ENCODE measurements around the gene MLLT6. TPM values are rescaled to one million over a fixed set of nuclear protein-coding genes. Genes with fewer than 3 reads are reported as not detected.

The MLLT6 gene
- total RNA-seq, 2 donors from 2014 or later: 79.7 to 82.4 TPM

DNA sequence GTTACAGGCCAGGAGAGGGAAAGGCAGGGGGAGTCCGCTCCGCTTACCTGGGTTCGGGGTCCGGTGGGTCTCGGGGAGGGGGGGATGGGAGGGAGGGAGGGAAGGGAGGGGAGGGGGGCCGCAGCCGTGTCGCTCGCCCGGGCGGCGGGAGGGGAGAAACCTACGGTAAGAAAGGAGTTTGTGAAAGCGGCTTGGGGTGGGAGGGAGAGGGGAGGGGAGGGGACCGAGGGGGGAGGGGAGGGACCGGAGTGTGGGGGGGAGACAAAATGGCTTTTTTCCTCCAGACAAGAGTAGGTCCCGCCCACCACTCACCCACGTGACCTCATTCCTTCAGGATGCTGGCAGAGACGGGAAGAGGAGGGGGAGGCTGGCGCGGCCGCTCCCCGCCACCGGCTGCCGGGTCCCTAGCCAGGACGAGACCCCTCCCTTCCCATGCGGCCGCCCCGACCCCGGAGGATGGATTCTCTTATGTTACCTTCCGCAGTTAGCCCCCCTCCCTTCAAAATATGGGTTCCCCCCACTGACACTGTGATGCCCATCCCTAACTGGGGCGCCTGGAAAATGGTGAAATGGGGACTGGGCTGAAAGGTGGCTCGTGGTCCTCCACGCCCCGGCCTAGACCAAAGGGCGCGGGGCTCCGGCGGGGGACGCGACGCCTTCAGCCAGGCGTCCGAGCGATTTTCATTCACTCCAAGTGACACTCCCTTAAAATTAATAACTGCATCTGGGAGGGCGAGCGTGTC is 43.2 kb downstream of the MLLT6 start, which contains the start of gene PCGF2:
Gene PCGF2, minus strand, starts transcription at position 188 of the 743 bp plus-strand sequence. CDS start 7,934 bp downstream, outside the sequence.
- intact Hi-C loops (cut with DNase I): no loop called here
- peak; percentile 96 for DNase-seq (ENCODE audit: low spot score)

DNA sequence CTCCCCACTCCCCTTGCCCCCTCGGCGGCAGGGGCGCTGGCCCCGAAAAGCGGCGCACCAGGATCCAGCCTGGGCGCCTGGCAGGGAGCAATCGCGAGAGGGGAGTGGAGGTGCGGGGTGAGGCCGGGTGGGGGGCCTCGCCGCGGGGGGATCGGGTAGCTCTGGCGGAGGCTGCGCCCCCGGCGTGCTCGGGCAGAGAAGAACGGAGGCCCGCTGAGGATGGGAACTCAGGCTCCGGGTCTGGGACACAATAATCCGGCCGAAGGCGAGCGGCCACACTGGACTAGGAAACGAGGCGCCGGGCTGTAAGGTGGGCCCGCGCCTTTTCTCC is 43.8 kb downstream of the MLLT6 start:
- no peak for DNase-seq (ENCODE audit: low spot score)
- intact Hi-C loops (cut with DNase I): no loop called here

DNA sequence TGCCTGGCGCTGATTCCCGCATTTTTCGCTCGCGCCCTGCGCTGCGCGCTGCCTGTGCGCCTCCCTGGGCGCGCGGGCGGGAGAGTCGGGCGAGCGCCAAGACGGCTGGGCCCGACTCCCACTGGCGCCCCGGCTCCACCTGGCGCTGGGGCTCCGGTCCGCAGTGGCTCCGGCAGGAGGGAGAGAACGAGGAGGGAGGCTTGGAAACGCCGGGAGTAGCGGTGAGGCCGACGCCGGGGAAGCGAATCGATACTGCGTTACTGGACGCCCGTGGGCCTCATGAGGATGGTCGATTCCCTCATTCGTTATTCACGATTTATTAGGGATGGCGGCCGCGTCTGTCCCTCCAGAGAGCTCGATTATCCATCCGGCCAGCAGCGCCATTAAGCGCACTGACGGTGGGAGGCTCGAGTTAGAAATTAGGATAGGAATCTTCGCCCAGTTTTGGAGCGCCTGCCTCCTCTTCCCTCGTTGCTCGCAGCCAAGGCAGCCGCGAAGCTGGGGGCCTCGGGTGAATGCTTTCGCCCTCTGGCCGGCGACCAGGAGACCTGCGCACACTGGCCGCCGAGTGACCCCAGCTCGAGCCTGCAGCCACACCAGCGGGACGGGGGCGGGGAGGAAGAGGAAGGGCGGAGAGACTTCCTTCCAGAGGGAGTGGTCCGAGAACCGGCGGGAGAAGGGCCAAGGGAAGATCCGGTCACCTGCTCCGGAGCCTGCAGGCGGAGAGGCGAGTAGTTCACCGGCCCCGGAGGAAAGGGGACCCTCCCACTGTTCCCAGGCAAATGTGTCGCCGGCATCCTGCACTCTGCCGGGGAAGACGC is 44.4 kb downstream of the MLLT6 start:
- intact Hi-C loops (cut with DNase I): no loop called here

DNA sequence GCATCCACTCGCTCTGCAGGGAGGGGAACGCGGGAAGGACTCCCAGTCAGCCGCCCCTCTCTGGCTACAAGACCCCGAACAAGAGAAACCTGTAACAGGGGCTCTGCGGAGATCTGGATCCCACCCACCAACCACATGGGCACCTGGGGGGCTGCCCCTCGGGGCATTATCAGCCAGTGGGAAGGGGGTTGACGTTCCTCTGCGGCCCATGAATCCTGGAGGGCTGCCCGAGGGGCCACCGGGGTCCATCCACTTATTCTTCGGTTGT is 44.9 kb downstream of the MLLT6 start:
- no peak for DNase-seq (ENCODE audit: low spot score)
- intact Hi-C loops (cut with DNase I): no loop called here

More for the DNA sequence above, 44.4 kb downstream of the MLLT6 start:
- DNase-seq (ENCODE audit: low spot score): peak; percentile 96

DNA sequence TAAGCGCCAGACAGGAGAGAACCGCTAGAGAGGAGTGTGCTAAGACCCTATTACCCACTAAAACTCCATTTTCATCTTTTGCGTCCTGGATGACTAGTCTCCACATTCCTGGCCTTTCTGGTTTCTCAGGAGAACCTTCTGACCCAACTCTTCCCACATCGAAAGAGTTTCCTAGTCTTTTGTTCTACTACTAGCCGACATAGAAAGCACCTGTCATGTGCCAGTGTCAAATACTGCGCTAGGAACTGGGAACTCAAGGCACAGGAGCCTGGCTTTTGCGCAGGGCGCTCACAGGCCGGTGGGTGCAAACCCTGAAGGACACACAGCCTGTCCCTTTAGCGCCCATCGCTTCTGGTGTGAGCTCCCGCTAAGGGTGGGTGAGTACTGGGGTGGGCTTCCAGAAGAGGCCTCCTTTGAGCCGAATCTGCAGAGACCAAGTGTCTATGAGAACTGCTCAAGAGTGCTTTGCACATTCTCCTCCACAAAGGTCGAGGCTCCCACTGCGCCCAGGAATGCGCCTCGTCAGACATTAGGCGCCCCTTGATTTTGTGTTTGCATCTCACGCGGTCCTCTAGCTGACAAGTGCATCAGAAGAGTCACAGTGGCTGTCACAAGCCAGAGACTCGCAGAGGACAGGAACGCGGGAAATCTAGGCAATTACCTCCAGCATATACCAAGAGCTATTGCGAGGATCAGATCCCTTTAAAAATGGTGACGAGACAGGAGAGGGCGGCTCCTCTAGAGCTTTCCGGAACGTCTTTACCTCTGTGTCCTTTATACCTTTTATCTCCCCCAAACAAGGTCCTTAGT is 45.4 kb downstream of the MLLT6 start:
- DNase-seq (ENCODE audit: low spot score): no peak
- intact Hi-C loops (cut with DNase I): no loop called here

DNA sequence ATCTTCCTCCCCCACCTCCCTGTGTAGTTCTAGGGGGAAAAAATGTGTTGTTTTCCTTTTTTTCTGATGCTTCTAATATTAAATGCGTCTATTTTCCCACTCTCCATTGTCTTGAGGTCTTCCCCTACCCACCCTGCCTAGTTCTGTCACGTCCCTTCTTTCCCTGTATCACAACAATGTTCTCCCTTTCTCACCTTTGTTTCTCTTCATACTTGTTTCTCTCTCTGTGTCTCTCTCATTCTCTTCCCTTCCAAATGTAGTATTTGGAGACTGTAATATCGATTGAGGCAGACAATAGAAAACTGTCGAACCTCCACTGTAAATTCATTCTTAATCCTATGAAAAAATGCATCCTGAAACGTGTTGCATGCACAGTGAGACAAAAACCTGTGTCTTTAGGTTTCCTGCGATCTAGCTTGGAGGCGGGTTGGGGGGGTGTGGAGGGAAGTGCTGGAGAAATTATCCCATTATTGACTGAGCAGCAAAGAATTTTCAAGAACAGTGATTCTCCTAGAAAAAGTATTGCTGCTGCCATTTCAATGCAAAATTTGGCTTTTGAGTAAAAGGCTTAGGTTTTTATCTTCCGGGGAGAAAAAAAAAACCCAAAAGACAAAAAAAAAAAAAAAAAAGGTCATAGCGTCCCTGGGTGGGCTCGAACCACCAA is 46.2 kb downstream of the MLLT6 start:
- intact Hi-C loops (cut with DNase I): no loop called here

DNA sequence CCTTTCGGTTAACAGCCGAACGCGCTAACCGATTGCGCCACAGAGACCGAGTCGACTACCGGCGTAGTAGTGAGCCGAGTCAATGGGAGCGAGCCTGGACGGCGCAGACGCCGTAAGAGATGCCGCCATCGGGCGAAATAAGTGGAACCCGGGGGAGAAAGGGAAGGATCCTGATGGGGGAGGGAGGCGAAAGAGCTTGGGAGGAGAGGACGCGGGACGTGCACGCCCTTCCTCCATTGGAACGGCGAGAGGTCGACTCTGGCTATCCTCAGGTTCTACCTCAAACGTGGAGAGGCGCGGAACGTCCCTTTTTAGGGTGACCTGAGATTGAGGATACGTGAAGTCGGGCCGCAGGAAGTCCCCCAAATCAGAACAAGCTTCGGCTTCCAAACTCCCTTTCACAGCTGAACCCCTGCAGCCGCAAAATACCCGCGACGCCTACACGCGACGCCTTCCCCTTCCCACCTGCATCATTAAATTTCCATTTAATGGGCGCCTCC is 46.8 kb downstream of the MLLT6 start:
- intact Hi-C loops (cut with DNase I): no loop called here
- peak; percentile 94 for DNase-seq (ENCODE audit: low spot score)

More for the DNA sequence above, 46.2 kb downstream of the MLLT6 start:
- DNase-seq (ENCODE audit: low spot score): no peak

DNA sequence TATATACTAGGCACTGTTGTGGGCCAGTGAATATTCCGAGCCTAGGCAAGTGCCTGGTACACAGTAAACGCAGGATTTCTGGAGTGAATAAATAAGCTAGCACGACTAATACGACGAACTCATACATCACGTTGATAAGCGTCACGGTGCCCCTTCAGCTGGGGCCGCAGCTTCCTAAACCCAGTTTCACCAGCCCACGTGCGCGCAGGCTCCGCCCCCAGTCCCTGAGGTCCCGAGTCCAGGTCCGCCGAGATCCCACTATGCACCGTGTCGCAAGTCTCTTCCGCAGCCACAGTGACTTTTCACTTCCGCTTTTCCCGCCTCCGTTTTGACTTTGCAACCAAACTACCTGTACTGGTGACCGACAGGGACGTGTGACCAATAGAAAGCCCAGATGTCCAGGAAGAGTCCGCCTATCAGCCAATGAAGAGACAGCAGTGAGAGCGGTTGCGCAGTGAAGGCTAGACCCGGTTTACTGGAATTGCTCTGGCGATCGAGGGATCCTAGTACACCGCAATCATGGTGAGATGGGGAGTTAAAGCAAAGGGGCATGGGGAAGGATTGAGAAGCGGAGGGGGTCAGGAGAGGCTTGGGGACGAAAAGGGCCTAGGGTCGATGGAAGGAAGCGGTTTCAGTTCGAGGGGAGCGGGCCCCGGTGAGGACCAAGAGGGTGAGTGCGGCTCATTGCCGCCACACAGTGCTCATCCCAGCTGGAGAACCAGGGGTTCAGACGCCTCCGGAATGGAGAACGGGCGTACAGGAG is 47.4 kb downstream of the MLLT6 start, which contains the start of gene PSMB3:
Gene PSMB3, plus strand, starts transcription at position 434 of the 763 bp plus-strand sequence. Its CDS starts 86 bp downstream, at position 520.
- intact Hi-C loops (cut with DNase I): no loop called here
- peak; percentile 98 for DNase-seq (ENCODE audit: low spot score)

DNA sequence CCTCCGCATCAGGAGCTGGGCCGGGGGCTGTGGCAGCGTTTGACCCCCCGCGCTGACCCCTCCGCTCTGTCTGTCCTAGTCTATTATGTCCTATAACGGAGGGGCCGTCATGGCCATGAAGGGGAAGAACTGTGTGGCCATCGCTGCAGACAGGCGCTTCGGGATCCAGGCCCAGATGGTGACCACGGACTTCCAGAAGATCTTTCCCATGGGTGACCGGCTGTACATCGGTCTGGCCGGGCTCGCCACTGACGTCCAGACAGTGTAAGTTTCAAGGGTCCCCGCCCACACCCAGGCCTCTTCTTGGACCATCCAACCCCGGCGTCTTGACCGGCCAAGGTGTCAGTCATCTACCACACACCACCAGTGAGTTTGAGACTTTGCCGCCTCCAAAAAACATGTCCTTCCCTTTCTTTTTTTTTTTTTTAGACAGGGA is 48.0 kb downstream of the MLLT6 start:
- no peak for DNase-seq (ENCODE audit: low spot score)
- intact Hi-C loops (cut with DNase I): no loop called here

DNA sequence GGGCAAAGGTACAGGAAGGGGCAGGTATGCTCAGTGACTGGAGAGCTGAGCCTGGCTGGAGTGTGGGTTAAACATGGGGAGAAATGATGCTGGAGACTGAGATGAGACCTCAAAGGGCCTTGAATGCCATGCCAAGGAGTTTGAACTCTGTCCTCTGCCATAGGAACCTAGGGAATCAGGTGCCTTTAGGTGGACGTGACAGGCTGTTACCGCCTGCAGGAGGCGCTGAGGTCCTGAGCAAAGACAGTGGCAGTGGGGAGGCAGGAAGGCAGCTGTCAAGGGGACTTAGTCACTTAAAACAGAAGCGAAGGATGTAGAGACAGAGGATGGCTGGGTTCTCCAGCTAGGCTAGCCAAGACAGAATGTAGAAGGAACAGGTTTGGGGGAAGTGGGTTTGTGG is 56.5 kb downstream of the MLLT6 start:
- DNase-seq (ENCODE audit: low spot score): no peak
- intact Hi-C loops (cut with DNase I): no loop called here

DNA sequence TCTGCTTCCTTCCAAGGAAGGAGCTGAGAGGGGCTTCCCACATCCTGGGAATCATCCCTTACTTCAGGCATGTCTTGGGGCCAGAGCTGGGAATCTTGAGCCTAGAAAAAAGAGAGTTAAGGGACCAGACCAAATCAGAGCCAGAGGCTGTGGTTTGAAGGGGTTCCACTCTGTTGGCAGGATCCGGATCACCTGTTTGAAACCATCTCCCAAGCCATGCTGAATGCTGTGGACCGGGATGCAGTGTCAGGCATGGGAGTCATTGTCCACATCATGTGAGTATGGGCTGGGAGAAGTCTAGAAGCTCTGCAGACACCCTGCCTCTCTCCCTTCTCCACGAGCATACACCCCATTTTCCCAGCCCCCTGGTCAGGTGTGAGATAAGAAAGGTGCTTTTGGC is 57.2 kb downstream of the MLLT6 start:
- no peak for DNase-seq (ENCODE audit: low spot score)
- intact Hi-C loops (cut with DNase I): no loop called here

DNA sequence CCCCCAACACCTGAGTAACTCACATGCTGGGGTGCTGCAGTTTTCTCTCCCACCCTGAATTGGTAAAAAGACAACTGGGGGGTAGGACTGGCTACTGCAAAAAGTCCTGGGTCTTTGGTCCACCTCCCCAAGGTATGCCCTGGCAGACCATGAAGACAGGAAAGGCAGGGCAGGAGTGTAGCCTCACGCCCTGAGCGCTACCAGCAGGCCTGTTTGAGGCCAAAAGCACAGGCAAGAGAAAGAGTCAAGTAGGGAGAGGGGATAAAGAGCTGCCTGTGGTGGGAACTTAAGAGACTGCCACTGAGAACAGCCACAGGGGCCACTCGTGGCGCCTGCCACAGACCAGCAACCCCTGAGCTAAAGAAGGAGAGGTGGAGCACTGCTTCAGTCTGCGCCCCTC is 61.3 kb downstream of the MLLT6 start:
- intact Hi-C loops (cut with DNase I): no loop called here

DNA sequence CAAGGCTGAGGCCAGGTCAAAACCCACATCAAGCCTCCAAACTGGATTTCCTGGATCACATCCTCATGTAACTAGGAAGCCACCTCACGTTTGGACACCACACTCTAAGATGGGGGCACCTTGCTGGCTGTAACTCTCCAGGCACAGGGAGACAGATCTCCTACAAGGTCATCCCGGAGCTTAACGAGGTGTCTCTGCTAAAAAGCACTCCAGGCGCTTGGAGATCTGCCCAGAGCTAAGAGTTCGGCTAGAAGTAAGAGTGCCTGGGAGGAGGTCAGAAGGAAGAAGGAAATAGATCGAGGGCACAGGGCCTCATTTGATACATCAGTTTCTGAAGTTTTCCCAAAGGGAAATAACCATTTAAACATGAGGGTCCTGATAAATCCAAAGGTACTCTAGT is 63.3 kb downstream of the MLLT6 start:
- no peak for DNase-seq (ENCODE audit: low spot score)
- intact Hi-C loops (cut with DNase I): no loop called here

More for the DNA sequence above, 61.3 kb downstream of the MLLT6 start:
- DNase-seq (ENCODE audit: low spot score): no peak

DNA sequence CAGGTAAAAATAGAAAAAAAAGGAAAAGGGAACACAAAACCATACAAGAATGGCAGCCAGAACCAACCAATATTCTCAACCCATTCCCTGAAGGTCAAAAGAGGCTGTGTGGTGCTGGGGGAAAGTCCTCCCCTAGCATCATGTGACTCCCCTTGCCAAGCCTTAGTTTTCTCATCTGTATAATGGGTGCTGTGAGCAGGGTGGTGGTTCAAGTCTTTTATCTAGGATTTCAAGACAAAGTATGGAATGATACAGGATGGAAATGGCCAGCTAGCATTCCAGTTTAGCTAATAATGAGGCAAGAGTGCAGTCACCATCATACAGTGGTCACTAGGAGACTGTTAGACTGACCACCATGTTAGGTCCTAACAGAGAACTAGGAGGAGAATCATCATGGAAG is 68.2 kb downstream of the MLLT6 start:
- DNase-seq (ENCODE audit: low spot score): no peak
- intact Hi-C loops (cut with DNase I): loop anchor here in 1 of 2 donors (10.0 kb wide), 1 partner anchor 422 kb away; the partner anchor contains the start of gene CACNB1

DNA sequence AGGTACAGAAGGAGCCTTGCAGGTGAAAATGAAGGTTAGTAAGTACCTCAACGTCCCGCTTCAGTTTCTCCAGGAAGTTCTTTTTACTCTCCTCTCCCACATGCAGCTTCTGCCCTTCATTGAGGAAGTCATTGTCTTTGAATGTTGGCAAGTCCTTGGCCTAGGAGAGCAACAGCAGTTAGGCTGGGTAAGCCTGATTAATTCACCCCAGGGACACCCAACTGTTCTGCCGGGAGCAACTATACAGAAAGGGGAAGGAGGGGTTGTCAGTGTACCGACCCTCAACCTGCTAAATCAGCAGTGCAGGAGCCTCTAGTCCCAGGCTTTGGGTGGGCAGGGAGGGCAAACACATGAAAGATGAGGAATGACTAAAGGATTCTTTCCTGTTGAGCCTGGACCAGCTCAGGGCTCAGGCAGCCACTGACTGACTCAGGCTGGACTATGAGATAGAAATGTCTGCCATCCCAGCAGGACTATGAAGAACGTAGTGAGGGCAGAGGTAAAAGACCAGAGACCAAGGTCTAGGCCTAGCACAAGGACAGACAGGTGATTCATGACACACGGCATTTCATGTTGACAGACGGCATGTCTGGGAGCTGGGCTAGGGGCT is 72.7 kb downstream of the MLLT6 start:
- intact Hi-C loops (cut with DNase I): loop anchor here in 1 of 2 donors (10.0 kb wide), 1 partner anchor 417 kb away; the partner anchor contains the start of gene CACNB1
- DNase-seq (ENCODE audit: low spot score): no peak

All from posterior vena cava (tissue), 2 donors.